MM.1S (cell line): Measurements from ENCODE around the gene PXT1.

Experiments
- EZH2 ChIP-seq: fragments of 300-600 bp; sonication (generic); optimal IDR thresholded peaks from 2 replicates; pipeline ENCODE3; 2017; ENCODE audit warnings: low read depth, mild to moderate bottlenecking, antibody characterized with exemption, low read length, mixed read lengths
- TF ChIP-seq, protein P1 (sequence below): fragments of 300-600 bp; sonication (generic); IDR thresholded peaks from 2 replicates; pipeline ENCODE4 v1.5.1; 2016; ENCODE audit warnings: antibody characterized with exemption, low read length, mixed read lengths

DNA sequence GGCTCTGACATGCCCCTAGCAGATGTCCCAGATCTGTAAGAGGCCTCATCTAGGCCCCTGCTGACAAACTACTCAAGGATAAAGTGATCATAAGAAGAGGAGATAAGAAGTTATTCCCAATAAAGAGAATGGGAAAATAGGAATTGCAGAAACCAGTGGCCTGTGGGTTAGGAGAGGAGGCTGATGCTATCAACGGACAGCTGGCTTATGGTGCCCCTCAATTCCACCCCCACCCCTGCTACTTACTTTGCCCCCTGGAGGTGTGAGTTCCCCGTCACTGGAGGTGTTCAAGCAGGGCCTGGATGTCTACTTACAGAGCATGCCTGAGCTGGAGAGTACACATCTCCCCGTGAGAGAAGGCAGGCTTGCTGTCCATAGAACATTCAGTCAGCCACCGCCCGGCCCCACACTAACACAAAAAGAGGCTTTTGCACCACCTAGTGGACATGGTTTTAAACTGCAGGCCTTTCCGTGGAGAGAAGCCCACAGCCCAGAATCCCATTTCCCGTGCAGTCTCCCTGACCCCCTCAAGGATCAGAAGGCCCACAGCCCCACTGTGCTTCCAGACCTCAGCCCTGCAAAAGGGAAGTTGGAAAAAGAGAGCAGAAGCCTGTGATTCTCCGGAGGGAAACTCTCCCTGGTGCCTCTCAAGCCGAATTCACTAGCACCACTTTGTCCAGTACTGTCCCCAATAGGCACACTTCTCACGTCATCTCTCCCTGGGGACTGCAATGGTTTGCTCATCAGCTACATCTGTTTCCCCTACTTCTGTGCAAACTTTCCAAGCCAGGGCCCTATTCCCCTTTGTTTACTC, 82.2 kb downstream of the PXT1 start:
- TF ChIP-seq, protein P1, sequence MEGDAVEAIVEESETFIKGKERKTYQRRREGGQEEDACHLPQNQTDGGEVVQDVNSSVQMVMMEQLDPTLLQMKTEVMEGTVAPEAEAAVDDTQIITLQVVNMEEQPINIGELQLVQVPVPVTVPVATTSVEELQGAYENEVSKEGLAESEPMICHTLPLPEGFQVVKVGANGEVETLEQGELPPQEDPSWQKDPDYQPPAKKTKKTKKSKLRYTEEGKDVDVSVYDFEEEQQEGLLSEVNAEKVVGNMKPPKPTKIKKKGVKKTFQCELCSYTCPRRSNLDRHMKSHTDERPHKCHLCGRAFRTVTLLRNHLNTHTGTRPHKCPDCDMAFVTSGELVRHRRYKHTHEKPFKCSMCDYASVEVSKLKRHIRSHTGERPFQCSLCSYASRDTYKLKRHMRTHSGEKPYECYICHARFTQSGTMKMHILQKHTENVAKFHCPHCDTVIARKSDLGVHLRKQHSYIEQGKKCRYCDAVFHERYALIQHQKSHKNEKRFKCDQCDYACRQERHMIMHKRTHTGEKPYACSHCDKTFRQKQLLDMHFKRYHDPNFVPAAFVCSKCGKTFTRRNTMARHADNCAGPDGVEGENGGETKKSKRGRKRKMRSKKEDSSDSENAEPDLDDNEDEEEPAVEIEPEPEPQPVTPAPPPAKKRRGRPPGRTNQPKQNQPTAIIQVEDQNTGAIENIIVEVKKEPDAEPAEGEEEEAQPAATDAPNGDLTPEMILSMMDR = peak; percentile 80
- no peak for TF ChIP-seq EZH2
